ENCODE measurements around the gene FAM13C.

- no peak for TF ChIP-seq POLR2A (IDR thresholded peaks at IDR 0.05)
- no peak for TF ChIP-seq CTCF (IDR thresholded peaks at IDR 0.05)
These were observed 35.6 kb upstream of the FAM13C start for GRCh38 chr10:59397961-59398360.
